Liver (tissue), 9 donors: ENCODE measurements around the gene D2HGDH. TPM values are rescaled to one million over a fixed set of nuclear protein-coding genes. Genes with fewer than 3 reads are reported as not detected.

Source experiments
- DNase-seq: peaks from one replicate; pipeline ENCODE4 v3.0.0-alpha.2; 2017; ENCODE audit warnings: low spot score
- H3K27ac ChIP-seq, 2 donors: one replicate each; pipeline ENCODE4 v1.7.0; 2013; ENCODE audit warnings: inconsistent platforms in 2 of 2, low read length in 2 of 2, control low read depth in 1 of 2, low read depth in 1 of 2, mild to moderate bottlenecking in 1 of 2
- H3K27me3 ChIP-seq, 4 donors: one replicate each; pipeline versions ENCODE4 v1.6.1 to v1.7.0; 2013; ENCODE audit warnings: low read length in 3 of 4, inconsistent platforms in 1 of 4, mild to moderate bottlenecking in 1 of 4, moderate library complexity in 1 of 4; ENCODE audit not compliant: control insufficient read depth in 4 of 4, insufficient read depth in 4 of 4
- H3K36me3 ChIP-seq, 4 donors: one replicate each; pipeline versions ENCODE4 v1.6.1 to v1.7.0; 2013; ENCODE audit warnings: low read length in 3 of 4, mild to moderate bottlenecking in 3 of 4, low read depth in 1 of 4, moderate library complexity in 1 of 4; ENCODE audit not compliant: control insufficient read depth in 4 of 4, insufficient read depth in 3 of 4
- H3K4me1 ChIP-seq, 4 donors: one replicate each; pipeline versions ENCODE4 v1.6.1 to v1.7.0; 2013; ENCODE audit warnings: low read length in 3 of 4, mild to moderate bottlenecking in 3 of 4, moderate library complexity in 1 of 4; ENCODE audit not compliant: control insufficient read depth in 4 of 4, insufficient read depth in 4 of 4
- H3K4me3 ChIP-seq, 3 donors: one replicate each; pipeline versions ENCODE4 v1.6.1 to v1.7.0; 2013; ENCODE audit warnings: low read length in 3 of 3, control low read depth in 1 of 3, low read depth in 1 of 3, mild to moderate bottlenecking in 1 of 3
- H3K9ac ChIP-seq, 2 donors: one replicate each; pipeline ENCODE4 v1.7.0; 2013; ENCODE audit warnings: low read length in 2 of 2, mild to moderate bottlenecking in 2 of 2, moderate library complexity in 2 of 2, control low read depth in 1 of 2, low read depth in 1 of 2
- H3K9me3 ChIP-seq, 4 donors: one replicate each; pipeline versions ENCODE4 v1.6.1 to v1.7.0; 2013; ENCODE audit warnings: low read length in 3 of 4; ENCODE audit not compliant: control insufficient read depth in 4 of 4
- ATF3 ChIP-seq: IDR thresholded peaks from 2 replicates; pipeline ENCODE4 v1.6.1; 2016; ENCODE audit warnings: antibody characterized with exemption
- EGR1 ChIP-seq, 2 donors: IDR thresholded peaks; 2 replicates each; pipeline ENCODE4 v1.6.1; 2016 to 2018; ENCODE audit warnings: antibody characterized with exemption in 2 of 2, low read depth in 2 of 2
- FOXA1 ChIP-seq: IDR thresholded peaks from 2 replicates; pipeline ENCODE4 v1.6.1; 2016; ENCODE audit warnings: antibody characterized with exemption
- FOXA2 ChIP-seq: IDR thresholded peaks from 2 replicates; pipeline ENCODE4 v1.6.1; 2016; ENCODE audit warnings: antibody characterized with exemption
- GABPA ChIP-seq, 2 donors: IDR thresholded peaks in 1 of 2; conservative IDR thresholded peaks in 1 of 2; 2 replicates each; pipeline ENCODE4 v1.6.1; 2016; ENCODE audit warnings: antibody characterized with exemption in 2 of 2, mild to moderate bottlenecking in 1 of 2, moderate library complexity in 1 of 2
- HNF4A ChIP-seq, 2 donors: conservative IDR thresholded peaks; 2 replicates each; pipeline ENCODE4 v1.6.1; 2016; ENCODE audit warnings: antibody characterized with exemption in 2 of 2, mild to moderate bottlenecking in 2 of 2
- JUND ChIP-seq, 2 donors: IDR thresholded peaks; 2 replicates each; pipeline ENCODE4 v1.6.1; 2016; ENCODE audit warnings: antibody characterized with exemption in 2 of 2
- NR2F2 ChIP-seq: IDR thresholded peaks from 2 replicates; pipeline ENCODE4 v1.6.1; 2016; ENCODE audit warnings: antibody characterized with exemption
- RXRA ChIP-seq, 2 donors: IDR thresholded peaks; 2 replicates each; pipeline ENCODE4 v1.6.1; 2017 to 2018; ENCODE audit warnings: antibody characterized with exemption in 2 of 2, mild to moderate bottlenecking in 1 of 2
- SP1 ChIP-seq: IDR thresholded peaks from 2 replicates; pipeline ENCODE4 v1.6.1; 2018; ENCODE audit warnings: antibody characterized with exemption, mild to moderate bottlenecking
- TAF1 ChIP-seq: conservative IDR thresholded peaks from 2 replicates; pipeline ENCODE4 v1.6.1; 2016; ENCODE audit warnings: antibody characterized with exemption, mild to moderate bottlenecking
- WGBS: extraction: QIAGEN DNeasy Blood & Tissue Kit; methylation state at CpG from one replicate; pipeline ENCODE4 v1.1.7; 2013; 5-methylcytosine and 5-hydroxymethylcytosine counted together
- polyA plus RNA-seq, 2 donors: library from polyadenylated mRNA; stranded (reverse) in 1 of 2; unstranded in 1 of 2; fragments of 200-250 nt in 1 of 2; fragments of >200 nt in 1 of 2; fragmentation: Nextera tagmentation in 1 of 2; extraction: Ambion mirVana in 1 of 2; gene quantifications; one replicate each; pipeline versions ENCODE4 v1.2.1 to v1.2.3, GENCODE V29; 2013 to 2015
- total RNA-seq, 2 donors: library from RNA; depleted of rRNA; stranded (reverse); fragments of >200 nt; gene quantifications; one replicate each; pipeline ENCODE4 v1.2.3, GENCODE V29; 2014
- TF ChIP-seq, protein P1 (sequence below): IDR thresholded peaks from 2 replicates; pipeline ENCODE4 v1.6.1; 2016; ENCODE audit warnings: antibody characterized with exemption
- TF ChIP-seq, protein P2 (sequence below): IDR thresholded peaks from 2 replicates; pipeline ENCODE4 v1.6.1; 2016; ENCODE audit warnings: antibody characterized with exemption
- TF ChIP-seq, protein P3 (sequence below): IDR thresholded peaks from 2 replicates; pipeline ENCODE4 v1.6.1; 2016; ENCODE audit warnings: antibody characterized with exemption, mild to moderate bottlenecking
- TF ChIP-seq, protein P4 (sequence below): fragments of 150-350 bp; IDR thresholded peaks from 2 replicates; pipeline ENCODE4 v1.5.1; 2017; ENCODE audit warnings: improper control_type of control experiment, low read depth, low read length; ENCODE audit not compliant: missing input control
- donor health status: healthy.
- donor health status: healthy.
- donor health status: healthy.
- donor health status: healthy.
- donor health status: healthy.

The D2HGDH gene
- total and polyA plus RNA-seq, 4 donors, result 6.4 to 25.0 (median 13.5) TPM

- H3K27me3 ChIP-seq, result no peaks in the 10 kb centered on the region
- peaks cover 0 to 4% (median 2%) of the 10 kb centered on the region in 4 donors for H3K4me1 ChIP-seq
- 86% methylated on average over 13 of the region's 13 CpGs for WGBS
- H3K36me3 ChIP-seq, result peaks cover under 1 to 15% (median 5%) of the 10 kb centered on the region in 4 donors
- no peaks in the 10 kb centered on the region for H3K9me3 ChIP-seq
- no peak overlapping the region for H3K9ac ChIP-seq
- H3K4me3 ChIP-seq, result no peak overlapping the region
- TF ChIP-seq, protein P1, sequence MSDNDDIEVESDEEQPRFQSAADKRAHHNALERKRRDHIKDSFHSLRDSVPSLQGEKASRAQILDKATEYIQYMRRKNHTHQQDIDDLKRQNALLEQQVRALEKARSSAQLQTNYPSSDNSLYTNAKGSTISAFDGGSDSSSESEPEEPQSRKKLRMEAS, result no peak
- TF ChIP-seq EGR1 (IDR thresholded peaks at IDR 0.05; ENCODE audit: low read depth in 2 of 2), result no peak
- TF ChIP-seq TAF1, result no peak
- no peak for TF ChIP-seq HNF4A (conservative IDR thresholded peaks at IDR 0.05)
- TF ChIP-seq, protein P2, sequence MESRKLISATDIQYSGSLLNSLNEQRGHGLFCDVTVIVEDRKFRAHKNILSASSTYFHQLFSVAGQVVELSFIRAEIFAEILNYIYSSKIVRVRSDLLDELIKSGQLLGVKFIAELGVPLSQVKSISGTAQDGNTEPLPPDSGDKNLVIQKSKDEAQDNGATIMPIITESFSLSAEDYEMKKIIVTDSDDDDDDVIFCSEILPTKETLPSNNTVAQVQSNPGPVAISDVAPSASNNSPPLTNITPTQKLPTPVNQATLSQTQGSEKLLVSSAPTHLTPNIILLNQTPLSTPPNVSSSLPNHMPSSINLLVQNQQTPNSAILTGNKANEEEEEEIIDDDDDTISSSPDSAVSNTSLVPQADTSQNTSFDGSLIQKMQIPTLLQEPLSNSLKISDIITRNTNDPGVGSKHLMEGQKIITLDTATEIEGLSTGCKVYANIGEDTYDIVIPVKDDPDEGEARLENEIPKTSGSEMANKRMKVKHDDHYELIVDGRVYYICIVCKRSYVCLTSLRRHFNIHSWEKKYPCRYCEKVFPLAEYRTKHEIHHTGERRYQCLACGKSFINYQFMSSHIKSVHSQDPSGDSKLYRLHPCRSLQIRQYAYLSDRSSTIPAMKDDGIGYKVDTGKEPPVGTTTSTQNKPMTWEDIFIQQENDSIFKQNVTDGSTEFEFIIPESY, result no peak
- no peak for TF ChIP-seq GABPA (IDR thresholded peaks at IDR 0.05 in 1 of 2, conservative IDR thresholded peaks at IDR 0.05 in 1 of 2)
- TF ChIP-seq FOXA2, result no peak
- TF ChIP-seq RXRA (IDR thresholded peaks at IDR 0.05), result no peak
- no peak for TF ChIP-seq JUND (IDR thresholded peaks at IDR 0.05)
- DNase-seq, result no peak
- H3K27ac ChIP-seq, result no peak overlapping the region
These were observed 28.5 kb downstream of the D2HGDH start for GRCh38 chr2:241762933-241763369.

GRCh38 chr2:241763551-241764274, 29.3 kb downstream of the D2HGDH start:
- Histone ChIP-seq H3K4me1 (peaks cover 0 to 4% (median 2%) of the 10 kb centered on the region in 4 donors), H3K4me3 (no peak overlapping the region), H3K27me3 (no peaks in the 10 kb centered on the region), H3K9me3 (no peaks in the 10 kb centered on the region), H3K27ac (no peak overlapping the region), H3K36me3 (peaks cover 0 to 11% (median 5%) of the 10 kb centered on the region in 4 donors), H3K9ac (no peak overlapping the region)
- TF ChIP-seq FOXA2, result no peak
- TF ChIP-seq ATF3, result no peak
- TF ChIP-seq NR2F2, result no peak
- TF ChIP-seq, protein P3, sequence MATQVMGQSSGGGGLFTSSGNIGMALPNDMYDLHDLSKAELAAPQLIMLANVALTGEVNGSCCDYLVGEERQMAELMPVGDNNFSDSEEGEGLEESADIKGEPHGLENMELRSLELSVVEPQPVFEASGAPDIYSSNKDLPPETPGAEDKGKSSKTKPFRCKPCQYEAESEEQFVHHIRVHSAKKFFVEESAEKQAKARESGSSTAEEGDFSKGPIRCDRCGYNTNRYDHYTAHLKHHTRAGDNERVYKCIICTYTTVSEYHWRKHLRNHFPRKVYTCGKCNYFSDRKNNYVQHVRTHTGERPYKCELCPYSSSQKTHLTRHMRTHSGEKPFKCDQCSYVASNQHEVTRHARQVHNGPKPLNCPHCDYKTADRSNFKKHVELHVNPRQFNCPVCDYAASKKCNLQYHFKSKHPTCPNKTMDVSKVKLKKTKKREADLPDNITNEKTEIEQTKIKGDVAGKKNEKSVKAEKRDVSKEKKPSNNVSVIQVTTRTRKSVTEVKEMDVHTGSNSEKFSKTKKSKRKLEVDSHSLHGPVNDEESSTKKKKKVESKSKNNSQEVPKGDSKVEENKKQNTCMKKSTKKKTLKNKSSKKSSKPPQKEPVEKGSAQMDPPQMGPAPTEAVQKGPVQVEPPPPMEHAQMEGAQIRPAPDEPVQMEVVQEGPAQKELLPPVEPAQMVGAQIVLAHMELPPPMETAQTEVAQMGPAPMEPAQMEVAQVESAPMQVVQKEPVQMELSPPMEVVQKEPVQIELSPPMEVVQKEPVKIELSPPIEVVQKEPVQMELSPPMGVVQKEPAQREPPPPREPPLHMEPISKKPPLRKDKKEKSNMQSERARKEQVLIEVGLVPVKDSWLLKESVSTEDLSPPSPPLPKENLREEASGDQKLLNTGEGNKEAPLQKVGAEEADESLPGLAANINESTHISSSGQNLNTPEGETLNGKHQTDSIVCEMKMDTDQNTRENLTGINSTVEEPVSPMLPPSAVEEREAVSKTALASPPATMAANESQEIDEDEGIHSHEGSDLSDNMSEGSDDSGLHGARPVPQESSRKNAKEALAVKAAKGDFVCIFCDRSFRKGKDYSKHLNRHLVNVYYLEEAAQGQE, result no peak
- TF ChIP-seq FOXA1, result no peak
- no peak for TF ChIP-seq SP1
- TF ChIP-seq, protein P1, result no peak
- no peak for TF ChIP-seq TAF1
- TF ChIP-seq GABPA (IDR thresholded peaks at IDR 0.05 in 1 of 2, conservative IDR thresholded peaks at IDR 0.05 in 1 of 2), result no peak
- no peak for TF ChIP-seq EGR1 (IDR thresholded peaks at IDR 0.05; ENCODE audit: low read depth in 2 of 2)
- TF ChIP-seq, protein P4, sequence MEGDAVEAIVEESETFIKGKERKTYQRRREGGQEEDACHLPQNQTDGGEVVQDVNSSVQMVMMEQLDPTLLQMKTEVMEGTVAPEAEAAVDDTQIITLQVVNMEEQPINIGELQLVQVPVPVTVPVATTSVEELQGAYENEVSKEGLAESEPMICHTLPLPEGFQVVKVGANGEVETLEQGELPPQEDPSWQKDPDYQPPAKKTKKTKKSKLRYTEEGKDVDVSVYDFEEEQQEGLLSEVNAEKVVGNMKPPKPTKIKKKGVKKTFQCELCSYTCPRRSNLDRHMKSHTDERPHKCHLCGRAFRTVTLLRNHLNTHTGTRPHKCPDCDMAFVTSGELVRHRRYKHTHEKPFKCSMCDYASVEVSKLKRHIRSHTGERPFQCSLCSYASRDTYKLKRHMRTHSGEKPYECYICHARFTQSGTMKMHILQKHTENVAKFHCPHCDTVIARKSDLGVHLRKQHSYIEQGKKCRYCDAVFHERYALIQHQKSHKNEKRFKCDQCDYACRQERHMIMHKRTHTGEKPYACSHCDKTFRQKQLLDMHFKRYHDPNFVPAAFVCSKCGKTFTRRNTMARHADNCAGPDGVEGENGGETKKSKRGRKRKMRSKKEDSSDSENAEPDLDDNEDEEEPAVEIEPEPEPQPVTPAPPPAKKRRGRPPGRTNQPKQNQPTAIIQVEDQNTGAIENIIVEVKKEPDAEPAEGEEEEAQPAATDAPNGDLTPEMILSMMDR, result no peak
- TF ChIP-seq HNF4A (conservative IDR thresholded peaks at IDR 0.05), result no peak
- TF ChIP-seq, protein P2, result no peak
- WGBS, result 79% methylated on average over 20 of the region's 20 CpGs
- DNase-seq, result no peak
